Smooth muscle cell (in vitro differentiated cells): ENCODE results near the gene MINDY4. TPM values are rescaled to one million over a fixed set of nuclear protein-coding genes. Genes with fewer than 3 reads are reported as not detected.

ENCODE experiments used
- DNase-seq: peaks from one replicate; lab custom pipeline; 2025; ENCODE audit not compliant: unreplicated experiment; lab: John Stamatoyannopoulos, UW
- H2AFZ ChIP-seq: fragments of 200-600 bp; sonication (generic); 2 replicates; pipeline ENCODE4 v1.6.0; 2016; ENCODE audit warnings: antibody characterized with exemption, low read depth, mild to moderate bottlenecking
- H3F3A ChIP-seq: fragments of 200-600 bp; sonication (generic); 2 replicates; pipeline ENCODE4 v1.6.0; 2017; ENCODE audit warnings: antibody characterized with exemption, low read depth
- H3K27ac ChIP-seq: fragments of 200-600 bp; sonication (generic); 2 replicates; pipeline ENCODE4 v1.5.1; 2016; ENCODE audit warnings: low read depth, mild to moderate bottlenecking
- H3K27me3 ChIP-seq: fragments of 200-600 bp; sonication (generic); 2 replicates; pipeline ENCODE4 v1.6.1; 2016; ENCODE audit warnings: low read depth, mild to moderate bottlenecking
- H3K36me3 ChIP-seq: fragments of 200-600 bp; sonication (generic); 2 replicates; pipeline ENCODE4 v1.5.1; 2016; ENCODE audit warnings: low read depth
- H3K4me1 ChIP-seq: fragments of 200-600 bp; sonication (generic); 2 replicates; pipeline ENCODE4 v1.5.1; 2016; ENCODE audit warnings: low read depth
- H3K4me2 ChIP-seq: fragments of 200-600 bp; sonication (generic); 2 replicates; pipeline ENCODE4 v1.6.0; 2016; ENCODE audit warnings: mild to moderate bottlenecking
- H3K4me3 ChIP-seq: fragments of 200-600 bp; sonication (generic); 2 replicates; pipeline ENCODE4 v1.5.1; 2016; ENCODE audit warnings: mild to moderate bottlenecking
- H3K79me2 ChIP-seq: fragments of 200-600 bp; sonication (generic); 2 replicates; pipeline ENCODE4 v1.6.0; 2016; ENCODE audit warnings: low read depth, mild to moderate bottlenecking
- H3K9ac ChIP-seq: fragments of 200-600 bp; sonication (generic); 2 replicates; pipeline ENCODE4 v1.6.0; 2016; ENCODE audit warnings: low read depth
- H3K9me3 ChIP-seq: fragments of 200-600 bp; sonication (generic); replicated peaks from 2 replicates; pipeline ENCODE4 v1.5.1; 2016; ENCODE audit warnings: low read depth
- H4K20me1 ChIP-seq: fragments of 200-600 bp; sonication (generic); 2 replicates; pipeline ENCODE4 v1.6.0; 2016; ENCODE audit warnings: low read depth
- CTCF ChIP-seq: fragments of 200-600 bp; sonication (generic); IDR thresholded peaks from 2 replicates; pipeline ENCODE4 v1.5.1; 2017; ENCODE audit warnings: borderline replicate concordance, mild to moderate bottlenecking, antibody characterized with exemption; ENCODE audit not compliant: insufficient read depth, poor library complexity, severe bottlenecking
- WGBS: methylation state at CpG from one replicate; pipeline ENCODE4 v1.1.7; 2016; ENCODE audit warnings: low lambda C conversion rate; 5-methylcytosine and 5-hydroxymethylcytosine counted together
- polyA plus RNA-seq: library from polyadenylated mRNA; unstranded; fragments of >200 nt; fragmentation: Nextera tagmentation; extraction: Ambion mirVana; gene quantifications from 2 replicates; pipeline ENCODE4 v1.2.1, GENCODE V29; 2016
- total RNA-seq: library from RNA; depleted of rRNA; stranded (reverse); fragments of >200 nt; gene quantifications from 2 replicates; pipeline ENCODE4 v1.2.3, GENCODE V29; 2014

MINDY4 gene
- total and polyA plus RNA-seq, 2 experiments from 2014 or later: 4.9 to 5.3 TPM

- H3K79me2 ChIP-seq: no peaks in the 10 kb centered on the region
- H3K9ac ChIP-seq: no peak overlapping the region
- H3K9me3 ChIP-seq: no peaks in the 10 kb centered on the region
- no peak overlapping the region for H2AFZ ChIP-seq
- no peak overlapping the region for H3K4me2 ChIP-seq
- 98% methylated on average over 7 of the region's 7 CpGs for WGBS
- H3K27ac ChIP-seq: no peak overlapping the region
- peaks cover 15% of the 10 kb centered on the region for H3K4me1 ChIP-seq
- peaks cover 5% of the 10 kb centered on the region for H3K36me3 ChIP-seq
- H3K4me3 ChIP-seq: no peak overlapping the region
- no peak for DNase-seq
- no peaks in the 10 kb centered on the region for H4K20me1 ChIP-seq
- H3F3A ChIP-seq: no peaks in the 10 kb centered on the region
- H3K27me3 ChIP-seq: no peaks in the 10 kb centered on the region
- TF ChIP-seq CTCF: no peak
These were observed 90.4 kb downstream of the MINDY4 start for GRCh38 chr7:30861612-30862011.

DNA sequence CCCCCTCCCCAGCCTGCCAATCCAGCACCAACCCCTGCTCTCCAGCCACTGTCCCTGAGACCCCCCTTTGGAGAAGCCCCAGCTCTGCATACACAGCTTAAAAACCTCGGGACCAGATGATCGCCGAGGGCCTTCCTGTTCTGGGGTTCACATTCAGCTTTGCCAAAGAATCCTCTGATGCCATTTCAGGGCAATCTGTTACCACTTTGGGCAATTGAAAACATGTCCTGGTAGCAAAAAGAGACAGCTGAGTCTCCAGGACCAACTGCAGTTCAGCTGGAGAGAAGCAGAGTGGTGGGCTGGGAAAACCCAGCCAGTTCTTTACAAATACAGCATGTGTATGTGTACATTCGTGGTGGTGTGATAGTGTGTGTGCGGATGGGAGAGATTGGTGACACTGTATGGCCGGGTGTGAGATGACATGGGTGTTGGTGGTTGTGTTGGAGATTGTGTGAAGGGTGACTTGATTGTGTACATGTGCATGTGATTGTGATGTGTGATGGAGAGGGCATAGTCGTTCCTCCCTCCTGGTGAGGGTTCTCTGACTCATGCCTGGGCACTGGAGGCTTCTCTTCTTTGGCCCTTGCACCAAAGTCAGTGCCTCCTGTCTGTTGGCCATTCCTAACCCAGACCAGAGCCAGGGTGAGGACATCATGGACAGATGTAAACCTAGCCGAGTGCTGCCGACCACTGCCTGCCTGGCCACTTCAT is 91.9 kb downstream of the MINDY4 start:
- Histone ChIP-seq H3K9me3 (no peaks in the 10 kb centered on the region), H3K27me3 (no peaks in the 10 kb centered on the region), H3K4me3 (no peak overlapping the region), H3K9ac (no peak overlapping the region), H2AFZ (no peak overlapping the region), H3K27ac (no peak overlapping the region), H4K20me1 (no peaks in the 10 kb centered on the region), H3K79me2 (no peaks in the 10 kb centered on the region), H3K36me3 (peaks cover under 1% of the 10 kb centered on the region), H3K4me1 (peaks cover 15% of the 10 kb centered on the region), H3K4me2 (no peak overlapping the region), H3F3A (no peaks in the 10 kb centered on the region)
- no peak for DNase-seq
- 79% methylated on average over 9 of the region's 9 CpGs for WGBS
- no peak for TF ChIP-seq CTCF

GRCh38 chr7:30863706-30864035 is 92.5 kb downstream of the MINDY4 start:
- no peaks in the 10 kb centered on the region for H3K79me2 ChIP-seq
- peaks cover 15% of the 10 kb centered on the region for H3K4me1 ChIP-seq
- H3K27ac ChIP-seq: no peak overlapping the region
- H2AFZ ChIP-seq: no peak overlapping the region
- no peaks in the 10 kb centered on the region for H3F3A ChIP-seq
- no peak for TF ChIP-seq CTCF
- H4K20me1 ChIP-seq: no peaks in the 10 kb centered on the region
- no peaks in the 10 kb centered on the region for H3K9me3 ChIP-seq
- no peaks in the 10 kb centered on the region for H3K27me3 ChIP-seq
- 46% methylated on average over 4 of the region's 4 CpGs for WGBS
- H3K36me3 ChIP-seq: no peaks in the 10 kb centered on the region
- no peak overlapping the region for H3K4me2 ChIP-seq
- no peak for DNase-seq
- H3K9ac ChIP-seq: no peak overlapping the region
- H3K4me3 ChIP-seq: no peak overlapping the region

- Histone ChIP-seq H3K4me2 (no peak overlapping the region), H4K20me1 (no peaks in the 10 kb centered on the region), H2AFZ (no peak overlapping the region), H3K9ac (no peak overlapping the region), H3K4me1 (peaks cover 15% of the 10 kb centered on the region), H3K79me2 (no peaks in the 10 kb centered on the region), H3K27me3 (no peaks in the 10 kb centered on the region), H3F3A (no peaks in the 10 kb centered on the region), H3K36me3 (no peaks in the 10 kb centered on the region), H3K4me3 (no peak overlapping the region), H3K27ac (no peak overlapping the region), H3K9me3 (no peaks in the 10 kb centered on the region)
- no peak for TF ChIP-seq CTCF
- DNase-seq: no peak
- 93% methylated on average over 3 of the region's 3 CpGs for WGBS
These were observed 92.9 kb downstream of the MINDY4 start for GRCh38 chr7:30864101-30864500.
